Measurements from ENCODE around the gene AMBRA1.
A peak's percentile ranks its signal among the peaks of the same experiment; 100 is the strongest.

The AMBRA1 gene

GRCh38 chr11:46533396-46534100, 60.3 kb downstream of the AMBRA1 start:
- TF ChIP-seq FOXM1 (IDR thresholded peaks at IDR 0.05; ENCODE audit: borderline replicate concordance, low read depth) (no peak), TEAD4 (IDR thresholded peaks at IDR 0.05) (no peak), NFIC (IDR thresholded peaks at IDR 0.05) (no peak), RAD21 (IDR thresholded peaks at IDR 0.05; ENCODE audit: low read depth) (no peak), TCF12 (IDR thresholded peaks at IDR 0.05; ENCODE audit: low read depth) (no peak), REST (IDR thresholded peaks at IDR 0.05; ENCODE audit: low read depth) (no peak), TAF1 (IDR thresholded peaks at IDR 0.05; ENCODE audit: low read depth) (no peak), EP300 (IDR thresholded peaks at IDR 0.05; ENCODE audit: borderline replicate concordance) (no peak), EGR1 (IDR thresholded peaks at IDR 0.05) (no peak)

DNA sequence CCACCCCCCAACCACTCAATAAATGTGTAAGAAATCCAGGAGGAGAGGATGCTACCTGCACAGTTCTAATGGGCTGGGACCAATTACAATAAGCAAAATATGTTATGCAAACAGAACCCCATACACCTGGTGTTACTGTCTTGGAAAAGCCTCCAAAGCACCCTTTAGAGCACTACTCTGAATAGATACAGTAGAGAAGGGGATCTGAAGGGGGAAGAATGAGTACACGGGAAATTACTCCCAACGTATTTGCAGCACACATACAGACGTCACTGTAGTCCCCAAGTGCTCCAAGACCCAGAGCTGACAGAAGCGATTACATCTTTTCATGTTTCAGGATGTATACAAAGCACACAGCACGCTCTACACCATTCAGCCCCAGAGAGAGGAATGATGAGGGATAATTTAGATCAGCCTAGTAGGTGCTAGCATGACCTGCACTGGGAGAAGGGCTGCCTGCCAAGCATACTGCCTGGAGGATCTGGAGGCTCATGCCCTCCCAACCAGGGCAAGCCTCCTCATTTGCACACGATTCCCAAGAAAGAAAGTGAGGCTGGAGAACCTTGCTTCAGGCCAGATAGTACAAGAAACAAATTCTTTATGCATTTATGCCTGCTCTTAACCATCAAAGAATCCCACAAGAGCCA, 63.8 kb downstream of the AMBRA1 start:
- TF ChIP-seq TEAD4 (IDR thresholded peaks at IDR 0.05) (no peak), YY1 (IDR thresholded peaks at IDR 0.05; ENCODE audit: low read depth) (no peak), FOXM1 (IDR thresholded peaks at IDR 0.05; ENCODE audit: borderline replicate concordance, low read depth) (no peak), ZBTB7A (IDR thresholded peaks at IDR 0.05; ENCODE audit: low read depth) (no peak), EGR1 (IDR thresholded peaks at IDR 0.05) (no peak)
- TF ChIP-seq, protein P1, sequence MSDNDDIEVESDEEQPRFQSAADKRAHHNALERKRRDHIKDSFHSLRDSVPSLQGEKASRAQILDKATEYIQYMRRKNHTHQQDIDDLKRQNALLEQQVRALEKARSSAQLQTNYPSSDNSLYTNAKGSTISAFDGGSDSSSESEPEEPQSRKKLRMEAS (IDR thresholded peaks at IDR 0.05), result no peak

GRCh38 chr11:46529095-46529905, 64.5 kb downstream of the AMBRA1 start:
- TF ChIP-seq, protein P1 (IDR thresholded peaks at IDR 0.05), result no peak
- TF ChIP-seq RAD21 (IDR thresholded peaks at IDR 0.05; ENCODE audit: low read depth), result peak; percentile 63
- TF ChIP-seq CREB1 (IDR thresholded peaks at IDR 0.05; ENCODE audit: low read depth), result no peak

- no peak for TF ChIP-seq ZBTB7A (IDR thresholded peaks at IDR 0.05; ENCODE audit: low read depth)
- no peak for TF ChIP-seq REST (IDR thresholded peaks at IDR 0.05; ENCODE audit: low read depth)
- no peak for TF ChIP-seq EP300 (IDR thresholded peaks at IDR 0.05; ENCODE audit: borderline replicate concordance)
- no peak for TF ChIP-seq TEAD4 (IDR thresholded peaks at IDR 0.05)
- no peak for TF ChIP-seq YY1 (IDR thresholded peaks at IDR 0.05; ENCODE audit: low read depth)
- TF ChIP-seq EGR1 (IDR thresholded peaks at IDR 0.05), result no peak
- TF ChIP-seq CEBPB (IDR thresholded peaks at IDR 0.05), result no peak
- no peak for TF ChIP-seq TCF12 (IDR thresholded peaks at IDR 0.05; ENCODE audit: low read depth)
- no peak for TF ChIP-seq CREB1 (IDR thresholded peaks at IDR 0.05; ENCODE audit: low read depth)
- no peak for TF ChIP-seq TAF1 (IDR thresholded peaks at IDR 0.05; ENCODE audit: low read depth)
- TF ChIP-seq, protein P1 (IDR thresholded peaks at IDR 0.05), result no peak
- no peak for TF ChIP-seq NFIC (IDR thresholded peaks at IDR 0.05)
- TF ChIP-seq FOXM1 (IDR thresholded peaks at IDR 0.05; ENCODE audit: borderline replicate concordance, low read depth), result no peak
- no peak for TF ChIP-seq RAD21 (IDR thresholded peaks at IDR 0.05; ENCODE audit: low read depth)
- TF ChIP-seq, protein P2, sequence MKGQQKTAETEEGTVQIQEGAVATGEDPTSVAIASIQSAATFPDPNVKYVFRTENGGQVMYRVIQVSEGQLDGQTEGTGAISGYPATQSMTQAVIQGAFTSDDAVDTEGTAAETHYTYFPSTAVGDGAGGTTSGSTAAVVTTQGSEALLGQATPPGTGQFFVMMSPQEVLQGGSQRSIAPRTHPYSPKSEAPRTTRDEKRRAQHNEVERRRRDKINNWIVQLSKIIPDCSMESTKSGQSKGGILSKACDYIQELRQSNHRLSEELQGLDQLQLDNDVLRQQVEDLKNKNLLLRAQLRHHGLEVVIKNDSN (IDR thresholded peaks at IDR 0.05), result no peak
Observed at GRCh38 chr11:46528445-46529094, 65.3 kb downstream of the AMBRA1 start.

GRCh38 chr11:46527591-46528130, 66.2 kb downstream of the AMBRA1 start:
- no peak for TF ChIP-seq TAF1 (IDR thresholded peaks at IDR 0.05; ENCODE audit: low read depth)
- no peak for TF ChIP-seq CEBPB (IDR thresholded peaks at IDR 0.05)
- no peak for TF ChIP-seq FOXM1 (IDR thresholded peaks at IDR 0.05; ENCODE audit: borderline replicate concordance, low read depth)
- no peak for TF ChIP-seq EGR1 (IDR thresholded peaks at IDR 0.05)
- no peak for TF ChIP-seq EP300 (IDR thresholded peaks at IDR 0.05; ENCODE audit: borderline replicate concordance)
- TF ChIP-seq RAD21 (IDR thresholded peaks at IDR 0.05; ENCODE audit: low read depth), result no peak

Measured in Ishikawa (cell line).